Right lobe of liver (tissue), 6 donors: ENCODE measurements around the gene EXOC4. TPM values are rescaled to one million over a fixed set of nuclear protein-coding genes. Genes with fewer than 3 reads are reported as not detected.

Experiments
- ATAC-seq, 4 donors: fragments of 200-7000 bp; cut with Tn5 transposase; one replicate each; pipeline ENCODE4 v1.9.1; 2020; ENCODE audit warnings: mild to moderate bottlenecking in 4 of 4, moderate library complexity in 4 of 4
- DNase-seq, 3 donors: peaks; one replicate each; pipeline ENCODE4 v3.0.0-alpha.2; 2020
- H3K27ac ChIP-seq, 3 donors: fragments of 200-600 bp; one replicate each; pipeline ENCODE4 v1.8.0; 2022
- H3K27me3 ChIP-seq, 2 donors: fragments of 200-600 bp; one replicate each; pipeline ENCODE4 v1.8.0; 2022
- H3K36me3 ChIP-seq, 4 donors: fragments of 200-600 bp; sonication (generic) in 1 of 4; one replicate each; pipeline versions ENCODE4 v1.5.1 to v1.8.0; 2017 to 2022; ENCODE audit warnings: control low read depth in 1 of 4
- H3K4me1 ChIP-seq, 4 donors: fragments of 200-600 bp; sonication (generic) in 1 of 4; one replicate each; pipeline versions ENCODE4 v1.5.1 to v1.8.0; 2017 to 2022; ENCODE audit warnings: control low read depth in 1 of 4
- H3K4me3 ChIP-seq, 3 donors: fragments of 200-600 bp; one replicate each; pipeline ENCODE4 v1.8.0; 2022
- H3K9me3 ChIP-seq, 4 donors: fragments of 200-600 bp; sonication (generic) in 1 of 4; one replicate each; pipeline versions ENCODE4 v1.5.1 to v1.8.0; 2017 to 2022; ENCODE audit warnings: control low read depth in 1 of 4
- POLR2A ChIP-seq: fragments of 450-650 bp; IDR thresholded peaks from one replicate; pipeline ENCODE4 v1.6.1; 2017; ENCODE audit warnings: antibody characterized with exemption, mild to moderate bottlenecking
- WGBS: methylation state at CpG from one replicate; pipeline ENCODE4 v1.1.6; 2018; ENCODE audit warnings: low coverage, low lambda C conversion rate; ENCODE audit not compliant: insufficient coverage; ENCODE audit errors: missing lambda C conversion rate; 5-methylcytosine and 5-hydroxymethylcytosine counted together
- intact Hi-C, 2 donors: fragments of 100-400 bp; cut with DNase I; formaldehyde crosslinking; loops; one replicate each; pipeline versions ENCODE4 v1.11.2 to v1.14.1; 2022
- total RNA-seq, 6 experiments: library from RNA; depleted of rRNA in 2 of 6; stranded (reverse); fragments of >200 nt in 2 of 6; fragmentation: NEBNext Ultra II Directional in 3 of 6; extraction: Animal tissue kit (Norgen Biotek cat#: 25700) in 3 of 6; gene quantifications; one replicate each; pipeline versions ENCODE4 v1.1.0 to v1.2.4, GENCODE V29; 2016 to 2023
- TF ChIP-seq, protein P1 (sequence below), 4 donors: fragments of 200-600 bp in 3 of 4; fragments of 450-650 bp in 1 of 4; IDR thresholded peaks; one replicate each; pipeline versions ENCODE4 v1.5.1 to v1.8.0; 2016 to 2022; ENCODE audit warnings: antibody characterized with exemption in 4 of 4, mild to moderate bottlenecking in 2 of 4
- donor health status: DM: no; HTN: yes; CAD: no.
- donor health status: DM: no; HTN: no; CAD: no.
- donor health status: DM: no; HTN: no; CAD: no.
- donor health status: DM: no; HTN: yes; CAD: no.
- donor health status: DM: no; HTN: yes; CAD: no.

The EXOC4 gene
- total RNA-seq, 6 experiments from 2014 or later, result 23.7 to 33.5 (median 30.0) TPM

DNA sequence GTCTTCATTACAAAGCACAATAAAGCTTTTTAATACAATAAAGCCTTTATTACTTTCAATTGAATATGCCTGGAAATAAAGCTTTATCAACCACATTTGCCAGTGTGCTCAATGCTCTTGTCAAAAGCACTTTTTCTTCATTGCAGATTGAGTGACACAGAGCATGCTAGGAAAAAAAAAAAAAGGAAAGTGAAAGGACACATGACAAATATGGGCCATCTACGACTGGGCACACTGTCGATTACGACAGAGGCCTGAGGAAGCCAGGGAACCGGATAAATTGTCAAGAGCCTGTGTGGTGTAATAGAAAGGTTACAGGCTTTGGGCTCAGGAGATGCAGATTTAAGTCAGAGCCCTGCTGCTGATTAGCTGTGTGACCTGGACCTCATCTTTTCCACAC, 789.4 kb downstream of the EXOC4 start:
- DNase-seq, result peak in 1 of 3 donors; percentile 31
- Histone ChIP-seq H3K9me3 (no peaks in the 10 kb centered on the region), H3K27me3 (no peaks in the 10 kb centered on the region), H3K4me3 (no peak overlapping the region), H3K4me1 (no peaks in the 10 kb centered on the region), H3K27ac (no peak overlapping the region), H3K36me3 (no peaks in the 10 kb centered on the region)
- peak in 3 of 4 donors; percentile 87 to 91 (median 90) for ATAC-seq
- intact Hi-C loops, result no loop called here
- 0% methylated on average over 1 of the region's 4 CpGs for WGBS
- TF ChIP-seq POLR2A, result no peak
- TF ChIP-seq, protein P1, sequence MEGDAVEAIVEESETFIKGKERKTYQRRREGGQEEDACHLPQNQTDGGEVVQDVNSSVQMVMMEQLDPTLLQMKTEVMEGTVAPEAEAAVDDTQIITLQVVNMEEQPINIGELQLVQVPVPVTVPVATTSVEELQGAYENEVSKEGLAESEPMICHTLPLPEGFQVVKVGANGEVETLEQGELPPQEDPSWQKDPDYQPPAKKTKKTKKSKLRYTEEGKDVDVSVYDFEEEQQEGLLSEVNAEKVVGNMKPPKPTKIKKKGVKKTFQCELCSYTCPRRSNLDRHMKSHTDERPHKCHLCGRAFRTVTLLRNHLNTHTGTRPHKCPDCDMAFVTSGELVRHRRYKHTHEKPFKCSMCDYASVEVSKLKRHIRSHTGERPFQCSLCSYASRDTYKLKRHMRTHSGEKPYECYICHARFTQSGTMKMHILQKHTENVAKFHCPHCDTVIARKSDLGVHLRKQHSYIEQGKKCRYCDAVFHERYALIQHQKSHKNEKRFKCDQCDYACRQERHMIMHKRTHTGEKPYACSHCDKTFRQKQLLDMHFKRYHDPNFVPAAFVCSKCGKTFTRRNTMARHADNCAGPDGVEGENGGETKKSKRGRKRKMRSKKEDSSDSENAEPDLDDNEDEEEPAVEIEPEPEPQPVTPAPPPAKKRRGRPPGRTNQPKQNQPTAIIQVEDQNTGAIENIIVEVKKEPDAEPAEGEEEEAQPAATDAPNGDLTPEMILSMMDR (IDR thresholded peaks at IDR 0.05), result no peak

DNA sequence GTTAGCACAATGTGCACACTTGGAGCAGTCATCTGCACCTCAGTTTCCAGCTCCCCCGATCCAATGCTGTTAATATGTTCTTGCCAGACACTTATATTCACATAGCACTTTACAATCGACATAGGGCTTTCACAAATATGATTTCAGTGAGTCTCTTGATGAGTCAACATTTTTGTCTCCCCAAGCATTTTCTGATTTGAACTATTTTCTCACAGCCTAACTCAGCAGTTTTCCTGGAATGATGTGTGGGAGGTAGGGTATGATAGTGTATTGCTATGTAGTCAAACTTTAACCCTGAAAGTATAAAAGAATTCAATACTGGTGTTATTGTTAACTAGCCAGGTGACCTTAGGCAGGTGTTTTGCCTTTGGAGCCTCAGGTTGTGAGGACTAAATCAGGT, 791.8 kb downstream of the EXOC4 start:
- intact Hi-C loops, result no loop called here
- DNase-seq (no peak), ATAC-seq (peak in 1 of 4 donors; percentile 66)
- WGBS, result 75% methylated on average over 2 of the region's 2 CpGs
- Histone ChIP-seq H3K27me3 (no peaks in the 10 kb centered on the region), H3K36me3 (no peaks in the 10 kb centered on the region), H3K4me1 (no peaks in the 10 kb centered on the region), H3K4me3 (no peak overlapping the region), H3K9me3 (no peaks in the 10 kb centered on the region), H3K27ac (no peak overlapping the region)
- no peak for TF ChIP-seq POLR2A
- TF ChIP-seq, protein P1 (IDR thresholded peaks at IDR 0.05), result no peak

DNA sequence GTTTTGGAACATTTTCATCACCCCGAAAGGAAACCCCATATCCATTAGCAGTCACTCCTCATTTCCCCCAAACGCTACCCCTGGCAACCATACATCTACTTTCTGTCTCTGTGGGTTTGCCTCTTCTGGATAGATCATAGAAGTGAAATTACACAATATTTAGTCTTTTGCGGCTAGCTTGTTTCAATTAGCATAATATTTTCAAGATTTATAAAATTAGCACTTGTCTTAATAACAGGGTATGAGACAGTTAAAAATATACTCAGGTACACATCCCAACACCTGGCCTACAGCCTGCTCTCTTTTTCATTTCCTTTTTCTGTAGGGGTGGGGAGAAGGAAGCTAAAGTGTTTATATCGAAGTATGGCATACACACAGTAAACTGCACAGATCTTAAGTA, 792.8 kb downstream of the EXOC4 start:
- Histone ChIP-seq H3K27me3 (no peaks in the 10 kb centered on the region), H3K4me1 (no peaks in the 10 kb centered on the region), H3K4me3 (no peak overlapping the region), H3K36me3 (no peaks in the 10 kb centered on the region), H3K27ac (no peak overlapping the region), H3K9me3 (no peaks in the 10 kb centered on the region)
- no peak for DNase-seq
- WGBS, result 93% methylated on average over 4 of the region's 4 CpGs
- intact Hi-C loops, result no loop called here
- TF ChIP-seq, protein P1 (IDR thresholded peaks at IDR 0.05), result no peak
- ATAC-seq, result no peak

DNA sequence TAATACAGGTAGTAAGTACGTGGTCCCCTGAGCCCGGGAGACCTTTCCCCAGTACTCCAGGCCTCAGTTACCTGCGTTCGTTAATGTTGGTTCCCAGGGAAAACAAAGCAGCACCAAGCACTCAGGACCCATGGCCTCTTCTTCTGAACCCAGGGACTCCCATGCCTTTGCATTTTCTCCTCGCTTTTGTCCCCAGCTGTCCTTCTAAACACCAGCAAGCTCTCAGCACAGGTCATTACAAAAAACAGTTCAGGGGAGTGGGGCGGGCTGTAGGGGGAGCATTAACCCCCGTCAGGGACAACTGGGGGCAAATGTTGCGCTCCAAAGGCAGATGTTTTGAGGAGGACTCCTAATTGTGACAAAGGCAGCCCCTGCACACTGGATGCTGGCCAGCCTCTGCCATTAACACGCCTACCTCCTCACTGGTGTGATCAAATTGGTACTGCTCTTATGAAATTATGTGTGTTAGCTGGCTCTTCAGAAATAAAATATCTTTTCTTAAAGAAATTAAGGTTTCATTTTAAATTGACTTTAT, 793.8 kb downstream of the EXOC4 start:
- no peak for TF ChIP-seq POLR2A
- TF ChIP-seq, protein P1 (IDR thresholded peaks at IDR 0.05), result no peak

DNA sequence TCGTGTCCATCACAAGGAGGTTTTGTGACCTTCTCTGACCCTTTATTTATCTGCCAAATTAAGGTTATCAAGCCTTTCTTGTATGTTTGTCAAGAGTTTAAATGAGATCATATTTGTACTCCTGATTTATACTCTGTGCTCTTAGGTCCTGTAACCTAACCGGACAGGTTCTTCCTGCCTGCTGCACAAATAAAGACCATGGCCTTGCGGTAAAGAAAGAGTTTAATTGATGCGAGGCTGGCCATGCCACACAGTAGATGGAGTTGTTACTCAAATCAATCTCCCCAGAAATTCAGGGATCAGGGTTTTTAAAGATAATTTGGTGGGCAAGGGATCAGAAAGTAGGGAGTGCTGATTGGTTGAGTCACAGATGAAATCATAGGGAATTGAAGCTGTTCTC, 794.8 kb downstream of the EXOC4 start:
- H3K27ac ChIP-seq, result no peak overlapping the region
- ATAC-seq (no peak), DNase-seq (no peak)
- intact Hi-C loops, result no loop called here
- WGBS, result 94% methylated on average over 4 of the region's 4 CpGs
- TF ChIP-seq POLR2A, result no peak
- TF ChIP-seq, protein P1 (IDR thresholded peaks at IDR 0.05), result no peak
- no peaks in the 10 kb centered on the region for H3K36me3 ChIP-seq
- H3K27me3 ChIP-seq, result no peaks in the 10 kb centered on the region
- no peak overlapping the region for H3K4me3 ChIP-seq
- no peaks in the 10 kb centered on the region for H3K4me1 ChIP-seq
- no peaks in the 10 kb centered on the region for H3K9me3 ChIP-seq

More for the DNA sequence above, 793.8 kb downstream of the EXOC4 start:
- Histone ChIP-seq H3K4me3 (no peak overlapping the region), H3K4me1 (no peaks in the 10 kb centered on the region), H3K9me3 (no peaks in the 10 kb centered on the region), H3K27ac (no peak overlapping the region), H3K36me3 (no peaks in the 10 kb centered on the region), H3K27me3 (no peaks in the 10 kb centered on the region)
- ATAC-seq, result no peak
- DNase-seq, result no peak
- WGBS, result 89% methylated on average over 6 of the region's 9 CpGs
- intact Hi-C loops, result no loop called here
